ENCODE measurements around the gene TBCD.

Gene TBCD

DNA sequence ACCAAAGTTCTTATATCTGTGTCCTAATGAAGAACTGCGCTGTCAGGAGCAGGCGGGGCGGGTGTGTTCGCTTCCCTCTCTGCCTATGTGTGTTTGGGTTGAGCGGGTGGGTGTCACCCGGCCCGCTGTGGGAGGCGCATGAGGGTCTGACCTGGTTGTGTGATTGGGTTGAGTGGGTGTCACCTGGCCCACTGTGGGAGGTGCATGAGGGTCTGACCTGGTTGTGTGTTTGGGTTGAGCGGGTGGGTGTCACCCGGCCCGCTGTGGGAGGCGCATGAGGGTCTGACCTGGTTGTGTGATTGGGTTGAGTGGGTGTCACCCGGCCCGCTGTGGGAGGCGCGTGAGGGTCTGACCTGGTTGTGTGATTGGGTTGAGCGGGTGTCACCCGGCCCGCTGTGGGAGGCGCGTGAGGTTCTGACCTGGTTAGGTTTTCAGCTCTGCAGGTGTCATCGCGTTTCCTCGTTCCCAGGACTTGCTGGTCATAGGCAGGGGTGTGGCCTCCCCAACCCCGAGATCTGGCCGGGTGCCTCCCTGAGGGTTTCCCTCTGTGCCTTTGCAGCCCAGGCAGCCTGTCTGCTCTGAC, 157.5 kb downstream of the TBCD start:
- no peak for DNase-seq

DNA sequence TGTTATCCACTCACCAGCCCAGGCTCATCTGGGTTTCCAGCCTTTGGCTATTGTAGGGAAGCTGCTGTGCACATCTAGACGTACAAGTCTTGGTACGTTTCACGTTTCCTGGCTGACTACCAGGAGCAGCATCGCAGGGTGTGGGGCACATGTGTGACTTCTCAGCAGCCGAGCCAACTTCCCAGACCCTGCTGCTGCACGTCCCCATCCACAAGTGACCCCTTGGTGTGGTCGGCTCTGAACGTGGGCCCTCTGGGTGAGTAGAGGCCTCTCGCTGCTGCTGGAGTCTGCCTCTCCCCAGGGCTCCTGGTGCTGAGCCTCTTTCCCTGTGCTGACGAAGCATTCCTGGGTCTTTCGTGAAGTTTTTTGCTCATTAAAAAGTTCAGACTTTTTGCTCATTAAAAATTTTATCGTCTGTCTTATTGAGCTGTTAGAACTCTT, 158.2 kb downstream of the TBCD start:
- DNase-seq = no peak

DNA sequence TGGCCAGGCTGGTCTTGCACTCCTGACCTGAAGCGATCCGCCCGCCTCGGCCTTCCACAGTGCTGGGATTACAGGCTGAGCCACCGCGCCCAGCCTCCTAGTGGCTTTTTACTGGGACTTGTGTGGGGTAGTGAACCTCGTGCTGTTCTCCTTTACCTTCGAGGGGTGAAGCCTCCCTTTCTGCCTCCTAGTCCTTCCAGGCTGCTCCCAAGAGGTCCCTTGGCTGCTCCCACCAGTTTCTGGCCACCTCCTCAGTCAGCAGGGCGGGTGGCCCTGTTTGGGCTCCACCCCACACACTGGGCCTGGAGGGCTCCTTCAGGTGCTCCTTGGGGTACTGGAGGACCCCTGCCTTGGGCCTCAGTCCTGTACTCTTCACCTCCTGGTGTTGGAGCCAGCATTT, 158.9 kb downstream of the TBCD start:
- DNase-seq = no peak

DNA sequence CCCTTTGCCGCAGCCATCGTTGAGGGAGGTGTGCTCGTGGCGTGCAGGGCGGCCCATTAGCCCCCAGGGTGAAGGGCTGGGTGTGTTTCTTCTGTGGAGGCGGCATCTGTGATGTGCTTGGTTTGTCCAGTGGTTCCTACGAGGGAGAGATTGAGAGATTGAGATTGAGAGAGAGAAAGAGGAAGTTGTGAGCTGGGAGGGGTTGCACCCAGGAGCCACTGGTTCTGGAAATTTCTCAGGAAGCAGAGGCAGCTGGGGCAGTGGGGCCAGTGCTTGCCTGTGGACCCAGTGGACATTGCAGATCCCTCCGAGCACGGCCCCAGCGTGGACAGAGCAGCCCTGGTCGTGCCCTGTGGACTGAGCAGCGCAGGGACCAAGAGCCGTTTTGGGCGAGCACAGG, 160.0 kb downstream of the TBCD start:
- no peak for DNase-seq

DNA sequence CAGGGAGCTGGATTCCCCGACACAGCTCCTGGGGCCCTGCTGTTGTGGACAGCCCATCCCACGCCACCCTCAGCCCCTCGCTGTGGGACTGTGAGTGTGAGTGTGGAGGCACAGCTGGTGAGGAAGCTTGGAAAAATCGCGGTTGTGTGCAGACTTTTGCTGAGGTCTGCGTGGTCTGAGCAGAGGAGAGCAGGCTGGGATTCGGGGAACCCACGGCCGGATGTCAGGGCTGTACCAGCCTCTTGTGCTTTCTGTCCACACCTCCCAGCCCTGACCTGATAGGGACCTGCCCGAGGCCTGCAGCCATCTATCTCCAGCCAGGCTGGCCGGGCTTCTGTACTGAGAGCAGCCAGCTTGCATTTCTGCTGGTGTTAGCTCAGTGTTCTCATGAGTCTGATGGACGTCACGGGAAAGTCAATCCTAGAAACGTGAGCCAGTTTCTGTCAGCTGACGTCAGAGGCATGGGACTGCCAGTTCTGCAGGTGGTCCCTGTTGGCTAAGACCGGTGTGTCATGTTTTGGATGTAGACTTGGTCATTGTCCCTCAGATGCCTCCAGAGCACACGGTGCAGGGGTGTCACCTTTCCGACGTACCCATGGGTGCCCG, 160.7 kb downstream of the TBCD start:
- no peak for DNase-seq

DNA sequence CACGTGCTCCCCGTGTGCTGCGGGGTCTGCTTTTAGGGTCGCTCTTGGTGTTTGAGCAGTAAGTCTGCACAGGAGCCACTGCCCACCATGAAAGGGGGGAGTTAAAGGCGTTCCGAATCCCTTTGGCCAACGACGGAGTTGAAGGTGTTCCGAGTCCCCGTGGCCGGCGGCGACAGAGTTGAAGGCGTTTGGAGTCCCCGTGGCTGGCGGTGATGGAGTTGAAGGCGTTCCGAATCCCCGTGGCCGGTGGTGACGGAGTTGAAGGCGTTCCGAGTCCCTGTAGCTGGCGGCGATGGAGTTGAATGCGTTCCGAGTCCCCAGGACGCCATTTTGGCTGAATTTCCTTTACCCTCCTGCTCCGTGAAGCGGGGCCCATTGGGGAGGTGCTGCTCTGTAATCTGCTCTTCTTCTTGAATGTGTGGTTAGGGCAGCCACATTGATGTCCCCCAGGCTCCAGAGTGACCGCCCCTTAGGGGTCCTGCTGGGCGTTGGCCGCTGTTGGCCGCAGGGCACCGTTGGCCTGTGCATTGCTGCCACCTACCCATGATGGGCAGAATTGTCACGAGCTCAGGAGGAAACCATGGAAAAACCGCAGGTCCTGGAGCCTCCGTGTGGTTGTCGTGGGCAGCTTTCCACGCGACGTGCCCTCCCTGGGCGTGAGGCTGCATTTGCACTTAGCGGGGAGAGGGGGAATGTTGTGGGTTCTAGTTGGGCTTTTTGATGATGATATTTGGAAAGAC, 161.6 kb downstream of the TBCD start:
- DNase-seq = peak in 1 of 2 experiments; percentile 11

DNA sequence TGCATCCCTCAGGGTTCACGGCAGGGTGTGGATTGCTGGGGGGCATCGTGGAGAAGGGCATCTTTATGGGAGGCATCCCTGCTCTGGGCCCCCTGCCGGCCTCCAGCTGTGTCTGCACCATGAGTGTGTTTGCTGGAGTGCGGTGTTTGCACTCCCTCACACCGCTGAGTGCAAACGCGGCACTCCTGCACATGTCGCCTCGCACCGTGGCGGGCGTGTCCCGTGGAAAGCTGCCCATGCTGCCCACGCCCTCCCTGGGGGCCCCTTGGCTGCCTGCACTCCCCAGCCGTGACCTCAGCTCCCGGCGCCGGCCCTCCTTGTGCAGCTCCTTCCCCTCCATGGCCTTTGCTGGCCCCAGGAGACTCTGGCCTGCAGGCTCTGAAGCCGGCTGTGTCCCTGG, 162.5 kb downstream of the TBCD start:
- no peak for DNase-seq

DNA sequence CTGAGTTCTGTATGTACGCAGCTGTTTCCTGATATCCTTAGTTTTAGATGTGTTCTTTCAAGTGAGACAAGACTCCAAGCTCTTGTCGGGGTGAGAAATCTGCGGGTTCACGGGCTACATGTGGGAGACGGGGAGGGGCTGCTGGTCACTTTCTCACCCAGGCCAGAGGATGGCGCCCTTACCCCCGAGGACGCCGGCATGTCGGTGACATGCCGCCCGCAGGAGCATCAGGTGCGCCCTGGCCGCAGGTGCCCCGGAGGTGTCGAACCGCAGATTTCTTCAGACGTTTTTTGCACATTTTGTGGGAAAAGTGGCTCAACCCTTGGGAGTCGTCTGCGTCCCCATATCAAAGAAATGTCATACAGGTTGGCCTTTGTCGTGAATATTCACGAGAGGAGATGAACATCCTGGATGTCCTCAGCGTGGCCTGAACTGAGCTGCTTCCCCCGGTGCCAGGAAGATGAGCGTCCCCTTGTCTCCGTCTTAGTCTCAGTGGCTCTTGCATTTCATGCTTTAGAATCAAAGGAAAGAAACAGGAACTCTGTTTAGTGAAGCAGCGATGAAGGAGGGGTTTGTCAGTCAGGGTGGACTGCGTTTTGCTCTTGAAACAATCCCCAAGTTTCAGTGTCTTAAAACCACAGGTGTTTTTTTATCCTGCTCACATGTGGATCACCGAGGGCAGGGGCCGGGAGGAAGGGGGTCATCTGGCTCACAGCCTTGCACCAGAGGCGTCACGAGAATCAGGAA, 163.3 kb downstream of the TBCD start:
- DNase-seq = no peak

DNA sequence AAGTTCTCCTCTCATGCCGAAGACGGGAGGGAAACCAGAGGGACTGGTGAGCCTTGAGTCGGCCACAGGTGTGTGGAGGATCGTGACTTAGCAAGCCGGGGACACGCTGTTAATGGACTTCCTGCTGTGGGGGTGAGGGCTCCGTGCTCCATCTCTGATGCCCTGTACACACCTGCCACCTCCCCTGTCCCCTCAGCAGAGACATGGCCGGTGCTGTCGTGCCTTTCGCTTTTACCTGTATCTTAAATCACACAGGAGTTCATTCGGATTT, 163.8 kb downstream of the TBCD start:
- DNase-seq = no peak

DNA sequence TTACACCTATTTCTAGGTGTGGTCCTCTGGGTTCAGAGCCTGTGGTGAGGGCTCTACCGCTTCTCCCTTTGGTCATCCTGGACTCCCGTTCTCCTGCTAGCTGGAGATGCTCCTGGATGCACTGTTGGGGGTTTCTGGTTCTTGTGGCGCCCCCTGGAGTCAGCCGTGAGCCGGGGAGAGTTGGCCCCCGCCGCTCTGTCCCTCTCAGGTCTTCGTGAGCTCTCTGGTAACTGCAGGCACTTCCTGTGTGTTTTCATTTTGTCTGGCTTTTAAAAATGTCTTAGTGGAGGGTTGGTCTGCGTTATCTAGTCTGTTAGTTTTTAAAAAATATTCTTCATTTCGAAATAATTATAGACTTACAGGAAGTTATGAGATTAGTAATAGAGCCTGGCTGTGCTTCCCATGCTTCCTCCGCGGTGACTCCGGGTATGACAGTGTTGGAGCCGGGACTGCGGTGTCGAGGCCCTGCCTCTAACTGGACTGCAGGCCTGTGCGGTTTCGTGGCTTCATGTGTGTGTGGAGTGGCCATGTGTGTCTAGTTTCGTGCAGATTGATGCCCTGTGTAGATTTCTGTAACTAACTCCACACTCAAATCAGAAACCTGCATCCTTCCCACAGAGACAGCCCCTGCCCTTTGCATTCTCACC, 166.0 kb downstream of the TBCD start:
- DNase-seq = no peak

DNA sequence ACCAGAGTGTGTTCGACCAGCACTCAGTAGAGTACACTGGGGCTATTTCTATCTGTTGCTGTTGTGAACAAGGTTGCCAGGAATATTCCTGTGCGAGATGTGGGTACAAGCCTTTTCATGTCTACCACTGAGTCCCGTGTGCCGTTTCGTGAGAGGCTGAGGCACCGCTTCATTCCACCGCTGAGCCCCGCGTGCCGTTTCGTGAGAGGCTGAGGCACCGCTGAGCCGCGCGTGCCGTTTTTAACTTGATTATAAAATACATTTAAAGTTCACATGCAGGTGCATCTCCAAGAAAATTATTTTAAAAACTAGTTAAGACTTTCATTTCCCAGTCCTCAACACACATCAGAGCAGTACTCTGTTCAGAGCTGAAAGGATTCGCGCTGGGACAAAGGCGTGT, 166.6 kb downstream of the TBCD start:
- no peak for DNase-seq

DNA sequence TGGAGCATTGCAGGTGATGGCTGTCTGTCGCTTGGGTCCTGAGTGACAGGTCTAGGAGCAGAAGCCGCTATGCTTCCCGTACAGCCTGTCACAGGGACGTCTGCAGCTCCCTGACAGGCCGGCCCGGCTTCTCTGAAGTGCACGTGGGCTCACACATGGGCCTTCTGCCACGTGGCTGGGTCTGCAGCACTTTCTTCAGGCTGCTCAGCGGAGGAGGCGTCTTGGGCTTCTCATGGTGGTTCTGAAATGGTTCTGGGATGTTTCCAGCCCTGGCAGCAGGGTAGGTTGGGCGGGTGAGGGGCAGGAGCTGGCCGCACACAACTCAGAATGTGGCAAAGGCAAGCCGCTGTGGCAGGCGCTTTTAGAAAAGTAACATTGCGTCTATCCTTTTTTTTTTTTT, 168.3 kb downstream of the TBCD start:
- DNase-seq = no peak

DNA sequence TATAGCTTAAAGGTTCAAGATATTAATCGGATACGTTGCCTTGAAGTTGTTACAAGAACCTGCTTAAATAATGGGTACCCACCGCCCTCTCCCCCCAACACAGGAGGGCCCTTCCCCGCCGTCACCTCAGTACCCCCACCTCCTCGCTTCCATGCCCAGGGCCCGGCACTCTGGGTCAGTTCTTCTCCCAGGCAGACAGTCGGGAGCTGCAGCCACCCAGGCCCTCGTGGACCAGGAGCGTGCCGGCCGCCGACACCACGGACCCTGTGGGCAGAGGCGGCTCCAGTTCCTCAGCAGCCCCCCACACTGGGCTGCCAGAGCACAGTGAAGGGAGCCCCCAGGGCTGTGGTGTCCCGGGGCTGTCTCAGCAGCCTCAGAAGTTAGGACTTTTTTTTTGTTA, 168.8 kb downstream of the TBCD start:
- DNase-seq = no peak

DNA sequence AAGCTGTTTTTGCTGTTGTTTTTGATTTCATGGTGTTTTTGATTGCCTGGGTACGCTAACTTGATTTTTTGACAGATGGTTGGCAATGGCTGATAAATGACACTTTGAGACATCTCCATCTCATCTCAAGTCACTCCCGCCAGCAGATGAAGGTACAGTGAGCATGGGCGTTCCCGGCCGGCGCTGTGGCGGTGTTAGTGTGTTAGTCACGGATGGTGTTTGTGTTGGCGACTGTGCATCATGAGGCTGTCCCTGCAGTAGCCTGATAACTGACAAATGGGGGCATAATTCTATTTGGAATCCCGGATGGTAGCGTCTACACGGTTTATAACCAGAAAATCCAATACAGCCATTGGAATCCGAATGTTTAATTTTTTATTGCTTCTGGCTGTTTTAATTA, 169.6 kb downstream of the TBCD start:
- DNase-seq = no peak

DNA sequence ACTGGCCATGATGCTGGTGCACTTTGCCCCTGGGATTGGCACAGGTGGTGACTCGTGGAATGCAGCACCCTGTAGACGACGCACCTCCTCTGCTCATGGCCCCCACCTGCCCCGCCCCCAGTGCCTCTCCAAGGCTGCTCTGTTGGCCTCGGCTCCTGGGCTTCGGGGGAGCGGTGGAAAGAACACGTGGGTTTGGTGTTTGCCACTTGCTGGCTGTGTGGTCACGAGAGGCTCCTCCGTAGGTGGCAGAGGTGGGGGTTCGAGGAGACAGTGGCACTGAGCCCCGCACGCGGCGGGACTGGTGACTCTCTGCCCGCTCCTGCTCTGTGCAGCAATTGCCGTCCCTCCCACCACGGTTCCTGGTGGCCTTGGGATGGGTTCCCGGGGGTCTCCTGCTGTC, 170.8 kb downstream of the TBCD start:
- DNase-seq = no peak

DNA sequence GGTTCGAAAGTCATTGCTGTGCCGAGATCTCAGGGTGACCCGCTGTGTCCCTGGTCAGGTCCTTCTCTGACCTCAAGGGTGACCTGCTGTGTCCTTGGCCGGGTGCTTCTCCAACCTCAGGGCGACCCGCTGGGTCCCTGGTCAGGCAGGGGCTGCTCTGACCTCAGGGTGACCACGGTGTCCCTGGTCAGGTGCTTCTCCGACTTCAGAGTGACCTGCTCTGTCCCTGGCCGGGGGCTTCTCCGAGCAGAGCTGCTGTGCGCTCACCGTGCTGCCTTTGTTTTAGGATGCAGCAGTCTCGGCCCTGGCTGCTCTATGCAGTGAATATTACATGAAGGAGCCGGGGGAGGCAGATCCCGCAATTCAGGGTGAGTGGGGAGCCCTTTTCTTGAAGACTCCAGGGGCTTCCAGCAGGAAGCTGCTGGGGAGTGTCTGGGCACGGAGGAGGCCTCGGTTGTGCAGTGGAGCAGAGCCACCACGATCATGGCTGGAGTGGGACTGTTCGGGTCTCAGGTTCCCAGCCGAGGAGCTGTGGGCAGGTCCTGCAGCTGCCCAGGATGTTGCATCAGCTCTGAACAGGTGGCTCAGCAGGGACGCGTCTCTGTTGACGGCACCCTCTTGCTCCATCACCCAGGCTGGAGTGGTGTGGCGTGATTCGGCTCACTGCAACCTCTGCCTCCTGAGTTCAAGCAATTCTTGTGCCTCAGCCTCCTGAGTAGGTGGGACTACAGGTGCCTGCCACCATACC, 171.7 kb downstream of the TBCD start:
- DNase-seq = no peak

DNA sequence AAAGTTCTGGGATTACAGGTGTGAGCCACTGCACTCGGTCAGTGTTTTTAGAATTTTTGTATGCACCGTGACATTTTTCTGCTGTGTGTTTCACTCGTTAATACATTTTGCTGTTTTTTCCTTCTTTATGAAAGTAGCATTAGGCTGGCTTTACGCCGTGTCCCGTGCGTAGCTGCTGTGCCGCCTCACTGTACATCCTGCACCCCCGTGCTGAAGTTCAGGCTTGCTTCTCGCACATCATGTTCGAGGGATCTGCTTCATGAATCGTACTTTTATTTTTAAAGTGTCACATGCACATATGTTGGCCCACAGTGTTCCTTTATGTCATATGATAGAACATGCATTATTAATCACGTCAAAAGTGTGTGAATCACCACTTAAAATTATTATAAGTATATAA, 172.3 kb downstream of the TBCD start:
- no peak for DNase-seq

DNA sequence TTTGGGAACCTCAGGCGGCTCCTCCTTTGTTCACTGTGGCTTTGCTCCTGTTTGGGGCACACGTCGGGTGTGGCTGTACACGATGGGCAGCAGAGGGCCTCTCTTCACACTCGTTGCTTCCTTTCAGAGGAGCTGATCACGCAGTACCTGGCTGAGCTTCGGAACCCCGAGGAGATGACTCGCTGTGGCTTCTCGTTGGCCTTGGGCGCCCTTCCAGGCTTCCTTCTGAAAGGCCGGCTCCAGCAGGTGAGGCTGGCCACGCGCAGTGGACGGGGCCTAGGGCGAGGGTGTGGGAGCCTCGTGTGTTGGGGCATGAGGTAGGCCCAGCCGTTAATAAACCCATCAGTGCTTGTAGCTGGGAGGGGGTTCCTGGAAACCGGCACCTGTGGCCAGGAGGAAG, 172.9 kb downstream of the TBCD start:
- DNase-seq = no peak

DNA sequence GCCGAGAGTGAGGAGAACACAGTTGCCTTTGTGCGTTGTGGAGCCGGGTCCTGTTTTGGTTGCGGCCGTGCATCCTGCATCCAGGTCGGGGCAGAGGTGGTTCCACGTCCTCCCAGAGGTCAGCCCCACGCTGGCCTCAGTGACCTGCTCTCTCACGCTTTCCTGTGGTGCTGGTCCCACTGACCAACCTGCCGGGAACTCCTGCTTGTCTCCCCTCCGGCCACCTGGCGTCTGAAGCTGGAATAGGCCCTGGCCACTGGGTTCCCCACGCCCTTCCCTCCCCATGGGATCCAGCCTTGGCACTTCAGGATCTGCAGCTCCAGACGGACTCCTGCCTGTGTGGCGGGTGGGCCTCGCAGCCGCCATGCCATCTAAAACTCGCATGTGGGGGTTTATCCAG, 173.5 kb downstream of the TBCD start:
- no peak for DNase-seq

DNA sequence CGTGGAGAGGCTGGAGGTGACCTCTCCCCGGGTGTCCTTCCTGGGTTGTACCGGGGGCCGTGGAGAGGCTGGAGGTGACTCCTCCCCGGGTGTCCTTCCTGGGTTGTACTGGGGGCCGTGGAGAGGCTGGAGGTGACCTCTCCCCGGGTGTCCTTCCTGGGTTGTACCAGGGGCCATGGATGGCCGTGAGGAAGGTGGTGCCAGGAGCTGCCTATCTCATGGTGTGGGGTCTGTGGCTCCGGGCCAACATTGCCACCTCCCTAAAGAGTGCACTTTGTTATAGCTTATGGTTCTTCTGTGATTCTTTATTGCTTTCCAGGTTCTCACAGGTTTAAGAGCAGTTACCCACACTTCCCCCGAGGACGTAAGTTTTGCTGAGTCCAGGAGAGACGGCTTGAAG, 174.2 kb downstream of the TBCD start:
- no peak for DNase-seq

DNA sequence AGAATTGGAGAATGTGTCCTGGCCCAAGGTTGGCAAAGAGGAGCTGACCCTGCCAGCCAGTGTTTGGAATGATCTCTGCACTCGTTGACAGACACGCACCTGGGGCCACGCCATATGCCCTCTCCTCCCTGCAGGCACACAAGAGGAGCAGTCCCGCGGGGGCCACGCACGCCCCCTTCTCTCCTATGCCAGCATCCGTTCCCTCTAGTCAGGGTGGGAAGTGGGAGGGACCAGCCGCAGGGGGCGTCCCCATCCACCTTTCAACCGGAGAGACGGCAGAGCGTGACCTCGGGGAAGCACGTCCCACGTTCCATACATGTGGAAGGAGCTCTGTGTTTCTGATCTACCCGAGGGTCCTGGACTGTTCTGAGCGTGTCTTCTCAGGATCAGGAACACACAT, 174.9 kb downstream of the TBCD start:
- no peak for DNase-seq

DNA sequence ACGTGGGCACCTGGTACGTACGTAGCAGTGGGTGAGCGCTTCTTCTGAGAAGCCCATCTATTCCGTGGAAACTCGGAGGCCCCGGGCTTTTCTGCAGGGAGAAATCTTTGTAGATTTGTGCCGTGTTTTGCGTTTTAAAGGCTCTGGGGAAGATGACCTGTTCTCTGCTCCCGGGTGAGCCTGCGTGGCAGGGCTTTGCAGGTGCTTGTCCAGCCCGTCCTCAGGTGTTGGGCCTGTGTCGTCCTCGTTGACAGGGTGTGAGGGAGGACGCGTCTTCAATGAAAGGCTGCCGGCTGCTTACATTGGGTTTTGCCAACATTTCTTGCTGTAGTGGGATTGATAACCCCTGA, 175.4 kb downstream of the TBCD start:
- no peak for DNase-seq
